Activated B cell treated with CpG ODN at 0.5 μM for 24 hours (primary cell): Measurements from ENCODE around the gene GPR137B. TPM values are rescaled to one million over a fixed set of nuclear protein-coding genes. Genes with fewer than 3 reads are reported as not detected.
A peak's percentile ranks its signal among the peaks of the same experiment; 100 is the strongest.

Experiments used
- ATAC-seq: fragments of 200-7000 bp; cut with Tn5 transposase; one replicate; pipeline ENCODE4 v1.10.0; 2021; ENCODE audit warnings: low read depth, mild to moderate bottlenecking, moderate library complexity
- CTCF ChIA-PET: fragments of 350-600 bp; sonication (Branson Sonifier 250); formaldehyde crosslinking; loops from one replicate; lab custom pipeline; 2021; ENCODE audit warnings: antibody characterized with exemption; lab: Charles Lee
- POLR2A ChIA-PET: fragments of 350-600 bp; sonication (Branson Sonifier 250); formaldehyde crosslinking; loops from one replicate; lab custom pipeline; 2021; ENCODE audit warnings: antibody characterized with exemption; lab: Charles Lee
- DNase-seq: peaks from one replicate; pipeline ENCODE4 v3.0.0; 2022
- H3K27ac Mint-ChIP-seq: one replicate; pipeline ENCODE4 v1.8.0; 2020; ENCODE audit warnings: mixed read lengths
- H3K27me3 Mint-ChIP-seq: one replicate; pipeline ENCODE4 v1.8.0; 2021; ENCODE audit warnings: mixed read lengths
- H3K36me3 Mint-ChIP-seq: one replicate; pipeline ENCODE4 v1.8.0; 2021; ENCODE audit warnings: low read depth, mixed read lengths
- H3K4me1 Mint-ChIP-seq: one replicate; pipeline ENCODE4 v1.8.0; 2021; ENCODE audit warnings: mixed read lengths
- H3K4me3 Mint-ChIP-seq: one replicate; pipeline ENCODE4 v1.8.0; 2020; ENCODE audit warnings: mild to moderate bottlenecking, mixed read lengths
- H3K9me3 Mint-ChIP-seq: one replicate; pipeline ENCODE4 v1.8.0; 2020; ENCODE audit warnings: mixed read lengths
- intact Hi-C: fragments of 100-400 bp; cut with micrococcal nuclease; formaldehyde crosslinking; loops from one replicate; pipeline ENCODE4 v1.15.1; 2024
- total RNA-seq: library from RNA; stranded (reverse); gene quantifications from 2 replicates; pipeline ENCODE4 v1.2.3, GENCODE V29; 2022
- TF ChIP-seq, protein P1 (sequence below): fragments of 200-600 bp; IDR thresholded peaks from one replicate; pipeline ENCODE4 v1.8.0; 2022; ENCODE audit warnings: antibody characterized with exemption, mild to moderate bottlenecking

The GPR137B gene
- total RNA-seq, 1 donor from 2014 or later = 11.8 TPM

DNA sequence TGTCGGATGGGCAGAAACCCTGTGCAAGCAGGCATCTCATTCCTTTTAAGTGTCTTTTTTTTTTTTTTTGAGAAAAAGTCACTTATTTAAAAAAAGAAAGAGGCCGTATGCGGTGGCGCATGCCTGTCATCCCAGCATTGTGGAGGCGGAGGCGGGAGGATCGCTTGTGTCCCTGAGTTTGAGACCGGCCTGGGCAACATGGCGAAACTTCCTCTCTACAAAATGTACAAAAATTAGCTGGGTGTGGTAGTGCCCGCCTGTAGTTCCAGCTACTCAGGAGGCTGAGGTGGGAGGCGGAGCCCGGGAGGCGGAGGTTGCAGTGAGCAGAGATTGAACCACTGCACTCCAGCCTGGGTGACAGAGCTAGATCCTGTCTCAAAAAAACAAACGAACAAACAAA, 1.7 kb downstream of the GPR137B start:
- H3K36me3 Mint-ChIP-seq = peaks cover 6% of the 10 kb centered on the region
- TF ChIP-seq, protein P1, sequence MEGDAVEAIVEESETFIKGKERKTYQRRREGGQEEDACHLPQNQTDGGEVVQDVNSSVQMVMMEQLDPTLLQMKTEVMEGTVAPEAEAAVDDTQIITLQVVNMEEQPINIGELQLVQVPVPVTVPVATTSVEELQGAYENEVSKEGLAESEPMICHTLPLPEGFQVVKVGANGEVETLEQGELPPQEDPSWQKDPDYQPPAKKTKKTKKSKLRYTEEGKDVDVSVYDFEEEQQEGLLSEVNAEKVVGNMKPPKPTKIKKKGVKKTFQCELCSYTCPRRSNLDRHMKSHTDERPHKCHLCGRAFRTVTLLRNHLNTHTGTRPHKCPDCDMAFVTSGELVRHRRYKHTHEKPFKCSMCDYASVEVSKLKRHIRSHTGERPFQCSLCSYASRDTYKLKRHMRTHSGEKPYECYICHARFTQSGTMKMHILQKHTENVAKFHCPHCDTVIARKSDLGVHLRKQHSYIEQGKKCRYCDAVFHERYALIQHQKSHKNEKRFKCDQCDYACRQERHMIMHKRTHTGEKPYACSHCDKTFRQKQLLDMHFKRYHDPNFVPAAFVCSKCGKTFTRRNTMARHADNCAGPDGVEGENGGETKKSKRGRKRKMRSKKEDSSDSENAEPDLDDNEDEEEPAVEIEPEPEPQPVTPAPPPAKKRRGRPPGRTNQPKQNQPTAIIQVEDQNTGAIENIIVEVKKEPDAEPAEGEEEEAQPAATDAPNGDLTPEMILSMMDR = no peak
- intact Hi-C loops = loop anchor here (5.0 to 10.0 kb wide), 3 partner anchors 73 to 1539 kb away; partner anchors contain the start of gene NID1
- H3K4me3 Mint-ChIP-seq = peak overlapping the region; percentile 71
- no peak overlapping the region for H3K27ac Mint-ChIP-seq
- no peak for ATAC-seq
- POLR2A ChIA-PET = interaction anchor here (1.3 to 3.9 kb wide), 2 partner anchors 12 to 16 kb away, joined by 4 to 33 read pairs; no protein-coding TSS in a partner anchor
- DNase-seq = no peak
- no peaks in the 10 kb centered on the region for H3K9me3 Mint-ChIP-seq
- H3K4me1 Mint-ChIP-seq = peaks cover 29% of the 10 kb centered on the region
- CTCF ChIA-PET = no interaction called here
- peaks cover 29% of the 10 kb centered on the region for H3K27me3 Mint-ChIP-seq

DNA sequence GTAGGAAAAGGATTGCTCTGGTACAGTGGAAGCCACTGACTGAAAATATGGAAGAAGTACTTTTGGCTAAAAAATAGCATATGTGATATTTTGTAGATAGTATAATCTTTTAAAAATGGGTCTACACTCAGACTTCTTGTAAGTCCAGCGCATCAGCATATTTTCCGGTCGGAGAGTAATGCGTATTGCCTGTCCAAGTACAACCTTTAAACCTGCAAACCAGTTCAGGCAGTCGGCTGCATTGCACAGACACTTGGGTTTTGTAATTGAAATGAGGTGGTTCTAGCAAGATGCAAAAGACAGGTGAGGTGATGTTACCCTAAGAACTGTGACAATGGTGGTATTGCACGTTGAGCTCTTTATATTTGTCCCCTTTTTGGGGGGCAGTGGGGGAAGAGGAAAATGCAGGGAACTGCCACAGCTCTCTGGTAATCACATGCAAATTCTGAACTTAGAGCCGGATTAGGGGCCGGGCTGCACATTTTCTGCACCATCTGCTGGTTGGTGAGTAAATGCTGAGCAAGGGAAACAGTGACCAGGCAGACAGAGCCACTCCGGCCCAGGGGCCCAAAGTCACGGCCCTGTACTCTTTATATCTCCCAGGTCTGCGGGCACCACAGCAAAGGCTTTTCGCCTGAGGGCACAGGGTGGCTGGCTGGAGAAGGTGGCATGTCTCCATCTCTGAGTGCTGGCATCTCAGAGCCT, 2.3 kb downstream of the GPR137B start:
- DNase-seq (no peak), ATAC-seq (no peak)
- peaks cover 29% of the 10 kb centered on the region for H3K27me3 Mint-ChIP-seq
- H3K36me3 Mint-ChIP-seq = peaks cover 6% of the 10 kb centered on the region
- intact Hi-C loops = loop anchor here (5.0 to 10.0 kb wide), 3 partner anchors 73 to 1540 kb away; partner anchors contain the start of gene NID1
- no peaks in the 10 kb centered on the region for H3K9me3 Mint-ChIP-seq
- ChIA-PET CTCF (no interaction called here), POLR2A (interaction anchor here (1.0 to 3.9 kb wide), 3 partner anchors 11 to 16 kb away, joined by 4 to 33 read pairs (median 4); no protein-coding TSS in a partner anchor)
- TF ChIP-seq, protein P1 = no peak
- H3K27ac Mint-ChIP-seq = no peak overlapping the region
- peaks cover 29% of the 10 kb centered on the region for H3K4me1 Mint-ChIP-seq
- H3K4me3 Mint-ChIP-seq = peak overlapping the region; percentile 71

DNA sequence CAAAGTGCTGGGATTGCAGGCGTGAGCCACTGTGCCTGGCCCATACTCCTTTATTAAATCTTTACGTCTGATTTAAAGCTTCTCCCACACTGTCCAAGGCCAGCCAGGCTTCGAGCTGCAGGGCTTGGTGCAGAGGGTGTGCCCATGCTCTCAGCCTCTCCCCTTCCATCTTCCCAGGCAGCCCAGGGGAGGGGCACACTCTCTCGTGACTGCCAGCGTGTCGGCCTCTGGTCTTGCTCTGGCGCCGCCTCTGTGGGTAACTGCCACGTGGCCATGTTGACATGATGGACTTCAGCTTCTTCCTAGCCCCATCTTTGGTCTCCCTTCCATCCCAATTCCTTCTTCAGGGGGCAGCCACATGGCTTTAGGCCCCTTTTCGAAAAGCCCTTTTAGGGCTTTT, 4.7 kb downstream of the GPR137B start:
- H3K27me3 Mint-ChIP-seq = peaks cover 24% of the 10 kb centered on the region
- DNase-seq (no peak), ATAC-seq (no peak)
- H3K4me1 Mint-ChIP-seq = peaks cover 26% of the 10 kb centered on the region
- no peak overlapping the region for H3K4me3 Mint-ChIP-seq
- intact Hi-C loops = loop anchor here (10.0 kb wide), 1 partner anchor 1542 kb away; no protein-coding TSS in a partner anchor
- peaks cover 6% of the 10 kb centered on the region for H3K36me3 Mint-ChIP-seq
- CTCF ChIA-PET = no interaction called here
- TF ChIP-seq, protein P1 = no peak
- no peaks in the 10 kb centered on the region for H3K9me3 Mint-ChIP-seq
- no peak overlapping the region for H3K27ac Mint-ChIP-seq
- POLR2A ChIA-PET = interaction anchor here (1.0 to 2.0 kb wide), 2 partner anchors 8 to 9 kb away, joined by 3 to 8 read pairs; no protein-coding TSS in a partner anchor

DNA sequence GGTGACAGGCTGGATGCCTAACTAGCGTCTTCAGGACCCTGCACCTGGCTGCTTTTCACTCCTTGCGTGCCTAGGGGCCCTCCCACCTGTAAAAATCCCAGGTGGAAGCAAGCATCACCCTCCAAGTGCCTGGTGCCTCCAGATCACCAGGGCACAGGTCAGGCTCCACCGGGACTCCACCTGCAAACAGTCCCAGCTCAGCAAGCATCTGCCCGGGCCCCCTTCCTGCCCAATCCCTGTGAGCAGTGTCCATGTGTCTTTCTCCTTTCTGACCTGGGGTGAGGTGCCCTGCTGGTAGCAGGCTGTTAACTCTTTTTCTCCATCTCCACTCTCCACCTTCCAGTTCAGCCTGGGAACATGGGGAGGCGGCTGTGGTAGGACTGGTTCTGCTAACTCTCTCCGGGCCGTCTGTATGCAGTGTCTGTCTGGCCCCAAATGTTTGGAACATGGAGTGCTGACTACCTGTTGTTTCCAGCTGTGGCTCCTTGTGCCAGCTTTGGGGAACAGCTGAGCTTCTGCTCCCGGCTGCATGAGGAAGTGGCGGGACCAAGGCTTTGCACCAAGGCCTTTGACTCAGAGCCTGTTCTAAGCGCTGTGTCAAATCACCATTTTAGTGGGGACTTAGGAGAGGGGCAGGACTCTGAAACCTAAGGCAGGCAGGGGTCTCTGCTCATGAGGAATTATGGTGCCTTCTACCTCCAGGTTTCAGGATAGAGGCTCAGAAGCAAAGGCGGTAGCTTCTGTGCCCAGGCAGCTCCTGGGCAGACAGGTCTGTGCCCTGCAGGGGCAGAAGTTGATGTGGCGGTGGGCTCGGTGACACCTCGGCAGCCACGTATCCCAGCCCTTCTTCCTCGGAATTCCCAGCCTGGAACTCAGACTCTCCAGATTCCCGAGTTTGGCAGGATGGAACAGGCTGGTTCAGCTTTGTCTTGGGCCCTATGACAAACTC, 5.5 kb downstream of the GPR137B start:
- Mint-ChIP-seq H3K36me3 (peaks cover 3% of the 10 kb centered on the region), H3K4me3 (no peak overlapping the region), H3K27me3 (peaks cover 21% of the 10 kb centered on the region), H3K4me1 (peaks cover 24% of the 10 kb centered on the region), H3K9me3 (no peaks in the 10 kb centered on the region), H3K27ac (no peak overlapping the region)
- CTCF ChIA-PET = no interaction called here
- ATAC-seq (no peak), DNase-seq (no peak)
- POLR2A ChIA-PET = interaction anchor here (2.0 kb wide), 1 partner anchor 9 kb away, joined by 8 read pairs; no protein-coding TSS in a partner anchor
- intact Hi-C loops = loop anchor here (10.0 kb wide), 1 partner anchor 1543 kb away; no protein-coding TSS in a partner anchor
- TF ChIP-seq, protein P1 = no peak
